Head of caudate nucleus (tissue), 42 donors: ENCODE measurements around the gene CEP70.
"Not testable (repeated sequence)": the region's sequence is repeated elsewhere in the genome, so short reads cannot be mapped to it uniquely, and the experiment has no call there.

Source experiments
- DNase-seq, 42 donors: peaks; one replicate each; pipeline versions ENCODE4 v3.0.0 to v3.0.0-alpha.2; 2020 to 2021; ENCODE audit warnings: mixed read lengths in 7 of 42
- intact Hi-C: fragments of 100-400 bp; cut with DNase I; formaldehyde crosslinking; loops from one replicate; pipeline ENCODE4 v1.15.0; 2022

The CEP70 gene

GRCh38 chr3:138594150-138594934 lies at the start of gene CEP70:
Gene CEP70 (minus strand): TSS chr3:138594260. CDS start chr3:138572927, 21,333 bp downstream.
- peak; percentile 86 to 97 (median 93) for DNase-seq
- intact Hi-C loops, result loop anchor here (1.0 to 5.0 kb wide), 2 partner anchors 103 to 321 kb away; no protein-coding TSS in a partner anchor

- DNase-seq, result no peak
- intact Hi-C loops, result no loop called here
These were observed 48.8 kb upstream of the CEP70 start for GRCh38 chr3:138642927-138643253.

- DNase-seq, result no peak
- intact Hi-C loops, result no loop called here
These were observed 48.3 kb upstream of the CEP70 start for GRCh38 chr3:138642226-138642926.

GRCh38 chr3:138640537-138640936 lies 46.5 kb upstream of the CEP70 start:
- intact Hi-C loops, result no loop called here
- DNase-seq, result no peak

- no peak for DNase-seq
- intact Hi-C loops, result no loop called here
These were observed 44.6 kb upstream of the CEP70 start for GRCh38 chr3:138638641-138639040.

- no peak for DNase-seq
- intact Hi-C loops, result no loop called here
These were observed 35.5 kb upstream of the CEP70 start for GRCh38 chr3:138629526-138629925.

- intact Hi-C loops, result no loop called here
- peak in 31 of 42 donors; percentile 11 to 77 (median 37) for DNase-seq
These were observed 31.8 kb upstream of the CEP70 start for GRCh38 chr3:138625707-138626365.

GRCh38 chr3:138624518-138624917 lies 30.5 kb upstream of the CEP70 start:
- DNase-seq, result no peak
- intact Hi-C loops, result no loop called here

- intact Hi-C loops, result no loop called here
These were observed 26.4 kb upstream of the CEP70 start for GRCh38 chr3:138620431-138620830.

GRCh38 chr3:138615462-138615861 lies 21.4 kb upstream of the CEP70 start:
- DNase-seq, result no peak
- intact Hi-C loops, result no loop called here

More at GRCh38 chr3:138620431-138620830, 26.4 kb upstream of the CEP70 start:
- DNase-seq, result no peak

GRCh38 chr3:138609898-138610266 lies 15.8 kb upstream of the CEP70 start:
- DNase-seq, result peak in 3 of 42 donors; percentile 35 to 47 (median 39)
- intact Hi-C loops, result loop anchor here (5.0 kb wide), 2 partner anchors 222 to 307 kb away; partner anchors contain the start of gene PIK3CB

- DNase-seq, result peak; percentile 29 to 82 (median 68)
- intact Hi-C loops, result loop anchor here (5.0 kb wide), 1 partner anchor 309 kb away; no protein-coding TSS in a partner anchor
These were observed 14.5 kb upstream of the CEP70 start, which contains the start of gene FAIM for GRCh38 chr3:138608322-138609135. Gene FAIM (plus strand): TSS chr3:138608771. CDS start chr3:138619727, 10,956 bp downstream.

GRCh38 chr3:138604106-138604595 lies 10.1 kb upstream of the CEP70 start:
- intact Hi-C loops, DNase-seq: not testable (repeated sequence)

- DNase-seq, intact Hi-C loops: not testable (repeated sequence)
These were observed 7.6 kb upstream of the CEP70 start for GRCh38 chr3:138601661-138602060.

GRCh38 chr3:138600100-138600745 lies 6.2 kb upstream of the CEP70 start:
- intact Hi-C loops, result no loop called here
- DNase-seq, result peak in 4 of 42 donors; percentile 23 to 42 (median 29)

- intact Hi-C loops, result no loop called here
- no peak for DNase-seq
These were observed 4.5 kb upstream of the CEP70 start for GRCh38 chr3:138598534-138598933.

GRCh38 chr3:138597186-138597976 lies 3.3 kb upstream of the CEP70 start:
- intact Hi-C loops, DNase-seq: not testable (repeated sequence)
